GM19328 (cell line): ENCODE measurements around the gene ECI2.
"Not testable (repeated sequence)": the region's sequence is repeated elsewhere in the genome, so short reads cannot be mapped to it uniquely, and the experiment has no call there.

Source experiments
- ATAC-seq: cut with Tn5 transposase; IDR thresholded peaks from one replicate; pipeline ENCODE4 v1.9.1; 2021; ENCODE audit warnings: mild to moderate bottlenecking, moderate library complexity; ENCODE audit not compliant: unreplicated experiment

The ECI2 gene

GRCh38 chr6:4139272-4139671 lies 3.9 kb upstream of the ECI2 start:
- no peak for ATAC-seq

GRCh38 chr6:4138186-4138585 lies 2.8 kb upstream of the ECI2 start:
- no peak for ATAC-seq

- ATAC-seq, result no peak
Measured at GRCh38 chr6:4136354-4136831, 1.0 kb upstream of the ECI2 start.

- ATAC-seq, result peak; percentile 72
Measured at GRCh38 chr6:4135665-4136353, 434 bp upstream of the ECI2 start.

- no peak for ATAC-seq
Measured at GRCh38 chr6:4133941-4134838, 1.2 kb downstream of the ECI2 start.

GRCh38 chr6:4130357-4130987 lies 4.9 kb downstream of the ECI2 start:
- ATAC-seq, result no peak

- no peak for ATAC-seq
Measured at GRCh38 chr6:4129446-4129845, 5.9 kb downstream of the ECI2 start.

GRCh38 chr6:4128748-4129147 lies 6.6 kb downstream of the ECI2 start:
- ATAC-seq, result no peak

GRCh38 chr6:4128072-4128471 lies 7.3 kb downstream of the ECI2 start:
- no peak for ATAC-seq

GRCh38 chr6:4125933-4126864 lies 9.2 kb downstream of the ECI2 start:
- ATAC-seq, result no peak

- ATAC-seq, result no peak
Measured at GRCh38 chr6:4125500-4125899, 9.9 kb downstream of the ECI2 start.

- no peak for ATAC-seq
Measured at GRCh38 chr6:4124351-4124750, 11.0 kb downstream of the ECI2 start.

- no peak for ATAC-seq
Measured at GRCh38 chr6:4115741-4116140, 19.6 kb downstream of the ECI2 start.

GRCh38 chr6:4114123-4114522 lies 21.3 kb downstream of the ECI2 start:
- ATAC-seq, result no peak

GRCh38 chr6:4113649-4114048 lies 21.7 kb downstream of the ECI2 start:
- ATAC-seq, result no peak

- ATAC-seq, result no peak
Measured at GRCh38 chr6:4112366-4112765, 23.0 kb downstream of the ECI2 start.

- not testable (repeated sequence) for ATAC-seq
Measured at GRCh38 chr6:4109363-4109815, 26.0 kb downstream of the ECI2 start.

GRCh38 chr6:4108561-4109093 lies 26.7 kb downstream of the ECI2 start:
- no peak for ATAC-seq

GRCh38 chr6:4107873-4108272 lies 27.5 kb downstream of the ECI2 start:
- no peak for ATAC-seq

- ATAC-seq, result no peak
Measured at GRCh38 chr6:4105980-4106536, 29.3 kb downstream of the ECI2 start.
